NT2/D1 (cell line): ENCODE data around the gene ZZZ3.
"Not testable (repeated sequence)": the region's sequence is repeated elsewhere in the genome, so short reads cannot be mapped to it uniquely, and the experiment has no call there.

Source experiments
- YY1 ChIP-seq: IDR thresholded peaks from 2 replicates; pipeline ENCODE4 v1.6.1; 2011; ENCODE audit not compliant: insufficient read length, insufficient read depth
- ZNF274 ChIP-seq: IDR thresholded peaks from 2 replicates; pipeline ENCODE4 v1.6.1; 2011; ENCODE audit warnings: mild to moderate bottlenecking, low read depth, low read length

- TF ChIP-seq YY1, ZNF274: not testable (repeated sequence)
Measured at GRCh38 chr1:77699673-77700072, 17.2 kb upstream of the ZZZ3 start.
